NCI-H510A treated with DMSO at 0.1 percent for 48 hours (cell line): ENCODE data around the gene NDUFS2.

ENCODE experiments used
- DNase-seq: peaks from one replicate; lab custom pipeline; 2025; lab: John Stamatoyannopoulos, UW

Gene NDUFS2

DNA sequence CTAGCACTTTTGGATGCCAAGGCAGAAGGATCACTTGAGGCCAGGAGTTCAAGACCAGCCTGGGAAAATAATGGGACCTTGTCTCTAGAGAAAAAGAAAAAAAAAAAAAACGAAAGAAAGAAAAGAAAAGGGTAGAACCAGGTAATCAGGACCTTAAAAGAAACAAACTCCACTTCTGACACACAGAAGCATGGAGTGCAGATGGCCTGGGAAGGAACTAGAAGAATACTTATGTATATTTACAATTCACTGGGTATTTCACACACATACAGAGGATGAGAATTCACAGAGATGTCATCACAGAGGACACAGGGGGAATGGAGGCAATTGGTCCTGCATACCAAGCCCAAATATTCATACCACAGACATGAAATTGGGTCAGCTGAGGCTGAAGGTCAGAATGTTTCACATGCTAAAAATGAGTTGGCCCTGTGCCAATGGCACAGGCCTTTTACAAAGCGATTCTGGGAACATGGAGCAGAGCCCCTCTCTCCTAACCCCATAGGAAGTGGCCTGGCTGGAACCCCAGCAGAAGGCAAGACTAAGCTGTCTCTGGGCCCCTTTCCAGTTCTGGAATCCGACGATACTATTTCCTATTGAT lies 29.3 kb upstream of the NDUFS2 start:
- DNase-seq: no peak

DNA sequence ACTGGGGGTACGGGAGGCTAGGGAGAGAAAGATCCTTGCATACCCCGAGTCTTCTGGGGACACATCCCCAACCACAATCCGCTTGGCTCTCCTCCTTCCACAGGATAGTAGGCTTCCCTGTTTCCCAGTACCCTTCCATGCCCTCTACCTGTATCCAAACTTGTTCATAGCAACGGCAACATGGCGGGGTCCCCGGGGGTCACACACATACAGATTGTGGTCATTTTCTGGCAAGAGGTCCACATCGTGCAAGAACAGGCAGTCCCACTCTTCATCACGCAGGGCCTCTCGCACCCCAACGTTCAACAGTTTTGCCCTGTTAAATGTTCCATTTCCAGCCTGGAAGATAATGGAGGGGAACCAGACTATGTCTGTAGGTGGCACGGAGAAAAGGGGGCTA lies 28.5 kb upstream of the NDUFS2 start:
- DNase-seq: no peak

DNA sequence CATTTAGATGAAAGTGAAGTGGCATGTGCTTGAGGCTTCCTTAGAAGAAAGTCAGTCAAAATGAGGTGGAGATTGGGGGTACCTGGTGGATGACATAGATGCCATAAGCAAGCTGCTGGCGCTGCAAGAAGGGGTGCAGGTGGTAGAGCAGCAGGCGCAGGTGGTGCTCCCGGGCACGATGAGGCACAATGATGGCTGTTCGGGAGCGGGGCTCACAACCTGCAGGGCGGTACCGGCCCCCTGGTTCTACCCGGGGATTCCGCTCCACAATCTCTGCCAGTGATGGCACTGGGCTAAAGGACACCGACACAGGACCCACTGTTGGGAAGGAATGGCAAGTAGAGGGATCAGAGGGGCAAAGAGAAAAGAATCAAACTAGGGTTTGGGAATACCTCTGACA lies 27.3 kb upstream of the NDUFS2 start:
- no peak for DNase-seq

DNA sequence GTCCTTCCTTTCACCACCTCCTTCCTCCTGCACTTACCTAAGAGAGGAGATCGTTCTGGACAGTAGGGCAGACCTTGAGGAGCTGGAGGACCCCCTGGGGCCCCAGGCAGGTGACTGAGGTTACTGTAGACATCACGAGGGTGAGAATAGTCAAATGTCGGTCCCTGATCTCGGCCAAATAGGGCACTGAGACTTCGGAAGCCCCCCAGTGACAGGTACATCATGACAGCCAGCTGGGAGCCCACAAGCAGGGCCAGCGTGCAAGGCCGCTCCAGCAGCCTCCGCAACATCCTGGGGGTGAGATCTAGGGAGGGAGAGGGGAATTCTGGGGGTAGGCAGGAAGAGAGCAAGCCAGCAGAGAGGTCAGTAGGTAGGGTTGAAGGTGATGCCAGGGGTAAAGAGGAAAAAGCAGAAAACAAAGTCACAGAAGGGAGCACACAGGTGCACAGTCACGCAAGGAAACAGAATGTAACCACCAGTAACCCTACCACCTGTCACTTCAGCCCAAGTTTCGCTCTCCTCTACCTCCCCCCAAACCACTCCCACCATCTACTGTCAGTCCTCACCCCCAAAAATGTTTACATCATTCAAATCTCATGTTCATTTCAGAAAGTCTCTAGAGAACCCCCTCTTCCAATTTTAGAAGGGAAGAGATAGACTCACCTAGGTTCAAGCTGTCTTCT lies 26.3 kb upstream of the NDUFS2 start:
- no peak for DNase-seq

DNA sequence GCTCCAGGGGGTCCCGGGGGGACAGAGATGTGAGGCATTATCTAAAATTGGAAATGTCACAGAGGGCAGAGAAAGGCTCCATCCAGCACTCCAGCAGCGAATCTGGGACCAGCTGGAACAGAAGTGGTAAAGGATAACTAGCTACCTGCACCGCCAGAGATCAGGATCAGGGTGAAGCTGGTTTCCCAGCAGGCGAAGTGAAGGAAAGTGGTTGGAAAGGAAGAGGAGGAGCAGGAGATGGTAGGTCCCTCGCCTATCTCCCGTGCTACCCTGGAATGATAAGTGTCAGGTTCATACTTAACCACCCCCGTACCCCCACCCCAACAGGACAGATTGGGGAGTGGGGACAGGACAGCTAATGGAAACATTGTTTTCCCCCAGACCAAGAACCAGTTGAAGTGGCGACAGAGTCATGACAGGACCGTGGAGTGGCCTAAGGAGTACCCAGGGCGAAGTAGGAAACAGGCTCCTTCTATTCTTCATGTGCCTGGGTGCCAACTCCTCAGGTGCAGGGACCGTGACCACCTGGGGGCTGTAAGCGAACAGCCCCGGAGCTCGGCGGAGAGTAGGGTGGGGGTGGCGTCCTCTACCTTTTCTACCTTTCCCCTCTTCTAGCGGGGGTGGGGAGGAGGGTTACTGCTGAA lies 25.6 kb upstream of the NDUFS2 start:
- no peak for DNase-seq

- DNase-seq: peak; percentile 92
These were observed 24.8 kb upstream of the NDUFS2 start, which contains the start of gene B4GALT3 for GRCh38 chr1:161177112-161177935. B4GALT3 (minus strand) TSS chr1:161177507; CDS start chr1:161176060, 1,447 bp downstream.

- no peak for DNase-seq
These were observed 24.3 kb upstream of the NDUFS2 start for GRCh38 chr1:161177936-161178244.

GRCh38 chr1:161179698-161180097 lies 22.5 kb upstream of the NDUFS2 start:
- no peak for DNase-seq

- DNase-seq: no peak
These were observed 21.5 kb upstream of the NDUFS2 start for GRCh38 chr1:161180639-161181038.

GRCh38 chr1:161182214-161182613 lies 20.0 kb upstream of the NDUFS2 start:
- DNase-seq: no peak

GRCh38 chr1:161185282-161185682 lies 16.9 kb upstream of the NDUFS2 start:
- DNase-seq: no peak

DNA sequence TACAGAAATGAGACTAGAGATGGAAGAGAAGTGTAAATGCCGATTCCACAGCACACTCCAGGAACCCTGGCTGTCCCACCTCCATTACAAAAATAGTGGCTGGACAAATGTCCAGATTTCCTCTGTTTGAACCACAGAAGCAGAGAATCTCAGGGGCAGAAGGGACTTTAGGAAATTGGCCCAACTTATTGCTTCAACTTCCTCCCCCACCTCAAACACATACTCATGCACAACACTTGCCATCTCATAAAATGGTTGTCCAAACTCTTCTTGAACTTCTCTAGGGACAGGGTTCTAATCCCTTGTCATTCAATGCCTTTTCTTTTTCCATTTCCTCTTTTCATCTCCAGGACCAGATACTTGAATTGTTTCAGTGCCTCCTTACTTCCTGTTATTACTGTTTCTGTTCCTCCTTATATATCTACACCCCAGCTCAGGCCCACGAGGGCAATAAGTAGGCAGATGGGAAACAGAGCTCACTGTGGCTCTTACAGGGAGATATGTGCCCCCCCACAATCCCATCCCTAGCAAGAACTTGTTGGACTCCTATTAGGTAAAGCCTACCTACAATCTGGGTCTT lies 16.3 kb upstream of the NDUFS2 start:
- DNase-seq: no peak

DNA sequence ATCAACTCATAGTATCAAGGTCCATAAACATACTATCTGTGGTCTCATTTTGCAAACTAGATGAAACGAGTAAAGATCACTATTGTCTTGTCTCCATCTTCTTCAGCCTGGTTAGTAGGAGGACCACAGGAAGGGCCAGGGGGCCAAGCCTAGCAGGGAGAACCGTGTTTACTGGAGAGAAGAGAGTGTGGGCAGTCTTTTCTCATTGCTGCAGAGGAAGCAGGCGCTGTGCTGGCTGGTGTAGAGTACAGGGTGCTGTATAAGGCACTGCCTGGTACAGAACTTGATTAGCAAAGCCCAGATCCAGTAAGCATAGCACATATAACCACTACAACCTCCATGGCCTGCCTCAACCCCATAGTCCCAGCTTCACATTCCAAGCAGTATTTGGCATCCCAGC lies 14.9 kb upstream of the NDUFS2 start:
- no peak for DNase-seq

- DNase-seq: no peak
These were observed 13.8 kb upstream of the NDUFS2 start for GRCh38 chr1:161188381-161188780.

- no peak for DNase-seq
These were observed 13.1 kb upstream of the NDUFS2 start for GRCh38 chr1:161189036-161189435.

GRCh38 chr1:161190962-161191521 lies 11.1 kb upstream of the NDUFS2 start:
- DNase-seq: no peak

DNA sequence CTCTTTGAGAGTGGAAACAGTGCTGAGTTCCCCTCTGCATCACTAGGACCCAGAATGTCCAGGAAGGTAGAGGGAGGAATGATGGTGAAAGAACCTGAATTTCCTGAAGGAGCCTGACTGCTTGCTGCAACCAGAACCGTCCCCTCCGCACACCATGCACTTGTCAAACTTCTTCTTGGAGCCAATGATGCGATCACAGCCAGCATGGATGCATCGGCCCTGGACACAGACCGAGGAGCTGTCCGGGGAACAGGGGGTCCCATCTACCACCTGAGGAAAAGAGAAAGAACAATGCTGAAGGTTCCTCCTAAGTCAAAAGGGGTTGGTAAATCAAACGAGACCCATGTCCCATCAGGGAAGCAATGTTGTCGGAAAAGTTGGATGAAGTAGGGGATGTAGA lies 10.2 kb upstream of the NDUFS2 start:
- DNase-seq: no peak

GRCh38 chr1:161192476-161193465 lies 9.4 kb upstream of the NDUFS2 start:
- DNase-seq: peak; percentile 48

DNA sequence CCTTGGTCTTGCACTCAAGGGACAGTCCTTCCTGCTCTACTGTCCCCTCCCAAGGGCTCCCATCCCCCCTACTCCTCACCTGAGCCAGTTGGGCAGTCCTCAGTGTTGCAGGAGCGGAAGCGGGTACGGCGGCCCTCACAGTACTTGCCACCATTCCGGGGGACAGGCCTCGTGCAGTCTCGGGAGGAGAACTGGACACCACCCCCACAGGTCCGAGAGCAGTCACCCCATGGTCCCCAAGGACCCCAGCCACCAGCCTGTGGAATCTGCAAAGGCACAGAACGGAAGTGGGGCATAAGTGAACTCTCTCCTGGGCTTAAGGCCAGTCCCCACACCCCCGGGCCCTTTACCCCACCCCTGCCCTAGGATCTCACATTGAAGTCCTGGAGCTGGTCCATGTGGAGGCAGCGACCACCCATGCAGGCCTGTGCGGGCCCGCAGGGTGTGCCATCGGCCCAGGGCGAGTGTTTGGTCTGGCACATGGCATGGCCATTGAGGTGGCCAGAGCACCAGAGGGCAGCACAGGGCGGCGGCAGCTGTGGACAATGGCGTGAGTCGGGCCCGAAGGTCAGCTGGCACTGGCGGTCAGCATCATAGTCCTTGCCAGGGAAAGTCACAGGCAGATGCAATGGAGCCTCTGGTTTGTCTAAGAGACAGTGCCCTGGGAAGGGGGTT lies 8.5 kb upstream of the NDUFS2 start:
- no peak for DNase-seq

- DNase-seq: no peak
These were observed 7.0 kb upstream of the NDUFS2 start for GRCh38 chr1:161195171-161195570.
